Superior temporal gyrus (tissue), 1 donor: ENCODE results near the gene TUBA3C.
"Not testable (repeated sequence)": the region's sequence is repeated elsewhere in the genome, so short reads cannot be mapped to it uniquely, and the experiment has no call there.

ENCODE experiments used
- DNase-seq: peaks from one replicate; pipeline ENCODE4 v3.0.0-alpha.2; 2016; ENCODE audit errors: extremely low spot score

The TUBA3C gene

DNA sequence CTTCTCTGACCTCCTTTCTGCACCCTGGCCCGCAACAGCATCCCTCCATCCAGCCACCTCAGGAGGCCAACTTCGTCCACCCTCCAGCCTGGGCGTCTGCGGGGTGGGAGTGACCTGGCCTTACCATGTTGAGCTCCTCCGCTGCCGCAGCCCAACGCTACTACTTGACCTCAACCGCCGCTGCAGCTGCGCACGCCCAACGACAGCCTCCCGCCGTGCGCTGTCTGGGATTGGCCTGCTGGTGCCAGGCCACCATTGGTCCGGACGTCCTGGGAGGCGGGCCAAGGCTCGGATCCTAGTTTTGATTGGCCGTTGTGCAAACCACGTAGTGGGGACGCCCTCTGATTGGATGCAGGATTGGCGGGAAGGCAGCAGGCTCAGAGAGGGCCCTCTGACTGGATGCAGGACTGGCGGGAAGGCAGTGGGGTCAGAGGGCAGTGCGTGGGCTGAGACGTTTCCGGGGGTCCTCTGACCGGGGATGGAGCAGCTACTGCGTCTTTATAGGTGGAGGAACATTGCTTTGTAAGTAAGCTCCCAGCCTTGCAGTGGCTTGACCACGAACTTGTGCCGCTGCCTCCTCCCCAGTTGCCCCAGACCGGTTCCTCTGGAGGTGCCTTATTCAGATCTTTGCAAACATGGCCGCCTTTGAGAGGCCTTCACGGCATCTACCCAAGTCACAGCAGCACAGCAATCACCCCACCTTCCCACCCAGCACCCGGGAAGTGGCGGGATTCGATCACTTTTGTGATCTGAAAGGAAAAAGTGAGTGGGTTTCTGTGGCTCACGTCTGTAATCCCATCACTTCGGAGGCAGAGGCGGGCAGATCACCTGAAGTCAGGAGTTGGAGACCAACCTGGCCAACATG lies at the start of gene TUBA3C:
Gene TUBA3C, minus strand, starts transcription at position 204 of the 865 bp plus-strand sequence. Its CDS starts 77 bp downstream, at position 127.
- DNase-seq: no peak

GRCh38 chr13:19207413-19207812 lies 25.8 kb upstream of the TUBA3C start:
- DNase-seq: not testable (repeated sequence)

GRCh38 chr13:19192622-19193021 lies 11.0 kb upstream of the TUBA3C start:
- not testable (repeated sequence) for DNase-seq

GRCh38 chr13:19189911-19190310 lies 8.3 kb upstream of the TUBA3C start:
- not testable (repeated sequence) for DNase-seq

- DNase-seq: not testable (repeated sequence)
Observed at GRCh38 chr13:19189368-19189767, 7.7 kb upstream of the TUBA3C start.

GRCh38 chr13:19185865-19186645 lies 4.4 kb upstream of the TUBA3C start:
- no peak for DNase-seq

DNA sequence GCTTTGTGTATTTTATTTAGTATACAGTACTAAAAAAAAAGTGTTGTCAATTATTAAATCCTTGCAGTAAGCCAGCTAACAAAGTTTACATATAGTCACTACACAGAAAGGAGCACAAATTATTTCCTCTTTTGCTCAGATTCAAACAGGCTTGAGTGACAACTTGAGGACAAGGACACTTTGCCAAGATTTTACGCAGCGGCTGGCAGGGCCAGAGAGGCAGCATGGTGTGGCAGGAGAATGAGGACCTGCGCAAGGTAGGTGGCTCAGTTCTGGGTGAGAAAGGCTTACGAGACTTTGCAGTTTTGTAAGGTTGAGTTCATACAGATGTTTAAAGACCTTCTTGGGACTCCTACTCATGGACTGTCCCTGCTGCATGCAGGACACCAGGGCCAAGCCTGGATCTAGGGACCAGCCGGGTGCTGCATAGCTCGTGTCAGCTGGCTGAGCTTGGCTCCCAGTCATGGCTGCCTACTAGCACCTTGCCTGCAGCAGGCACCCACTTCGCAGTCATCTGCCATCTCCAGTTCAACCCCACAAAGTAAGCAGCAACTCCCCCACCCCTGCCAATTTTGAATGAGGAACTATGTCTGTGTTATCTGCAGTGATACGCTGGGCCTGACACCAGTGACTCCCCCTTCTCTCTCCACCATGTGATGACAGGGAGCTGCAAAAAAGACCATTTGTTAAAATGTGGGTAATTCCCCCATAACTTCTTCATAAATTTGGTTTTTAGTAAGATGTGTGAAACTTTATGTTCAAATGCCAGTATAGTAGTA lies 3.7 kb upstream of the TUBA3C start:
- no peak for DNase-seq

DNA sequence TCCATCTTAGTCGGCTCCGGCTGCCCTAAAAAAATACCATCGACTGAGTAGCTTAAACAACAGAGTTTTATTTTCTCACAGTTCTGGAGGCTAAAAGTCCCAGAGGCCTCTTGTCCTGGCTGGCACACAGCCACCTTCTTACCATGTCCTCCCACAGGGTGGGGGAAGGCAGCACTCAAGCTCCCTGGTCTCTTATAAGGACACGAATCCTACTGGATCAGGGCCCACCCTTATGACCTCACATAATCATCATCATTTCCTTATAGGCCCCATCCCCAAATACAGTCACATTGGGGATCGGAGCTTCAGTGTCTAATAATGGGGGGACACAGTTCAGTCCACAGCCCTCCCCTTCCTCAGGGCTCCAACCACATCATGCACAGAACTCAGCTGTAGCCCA lies 2.6 kb upstream of the TUBA3C start:
- no peak for DNase-seq

DNA sequence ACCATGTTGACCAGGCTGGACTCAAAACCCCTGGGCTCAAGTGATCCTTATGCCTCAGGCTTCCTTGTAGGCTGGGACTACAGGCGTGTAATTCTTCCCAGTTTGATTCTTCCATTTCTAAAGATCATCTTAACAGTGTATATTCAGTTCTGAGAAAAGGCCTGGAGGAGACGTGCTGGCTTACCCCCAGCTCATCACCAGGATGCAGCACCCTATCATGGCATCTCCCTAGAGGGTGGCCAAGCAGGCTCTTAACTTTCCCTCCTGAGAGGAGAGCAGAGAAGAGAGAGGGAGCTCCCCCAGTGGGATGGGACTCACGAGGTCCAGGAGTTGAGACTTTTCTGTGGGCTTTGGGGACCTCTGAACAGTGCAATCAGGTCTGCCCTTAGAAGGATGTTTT lies 2.1 kb upstream of the TUBA3C start:
- DNase-seq: no peak

DNA sequence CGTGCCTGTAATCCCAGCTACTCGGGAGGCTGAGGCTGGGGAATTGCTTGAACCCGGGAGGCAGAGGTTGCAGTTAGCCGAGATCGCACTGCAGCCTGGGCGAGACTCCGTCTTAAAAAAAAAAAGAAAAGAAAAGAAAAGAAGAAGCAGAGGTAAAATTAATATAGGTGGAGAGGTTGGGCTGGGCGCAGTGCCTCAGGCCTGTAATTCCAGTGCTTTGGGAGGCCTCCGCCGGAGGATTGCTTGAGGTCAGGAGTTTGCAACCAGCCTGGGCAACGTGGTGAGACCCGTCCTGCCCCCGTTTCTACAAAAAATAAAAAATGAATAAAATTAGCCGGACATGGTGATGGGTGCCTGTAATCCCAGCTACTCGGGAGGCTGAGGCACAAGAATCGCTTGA lies 912 bp upstream of the TUBA3C start:
- no peak for DNase-seq

- DNase-seq: no peak
Observed at GRCh38 chr13:19181021-19181620, 503 bp downstream of the TUBA3C start.

- DNase-seq: no peak
Observed at GRCh38 chr13:19179916-19180315, 1.7 kb downstream of the TUBA3C start.

DNA sequence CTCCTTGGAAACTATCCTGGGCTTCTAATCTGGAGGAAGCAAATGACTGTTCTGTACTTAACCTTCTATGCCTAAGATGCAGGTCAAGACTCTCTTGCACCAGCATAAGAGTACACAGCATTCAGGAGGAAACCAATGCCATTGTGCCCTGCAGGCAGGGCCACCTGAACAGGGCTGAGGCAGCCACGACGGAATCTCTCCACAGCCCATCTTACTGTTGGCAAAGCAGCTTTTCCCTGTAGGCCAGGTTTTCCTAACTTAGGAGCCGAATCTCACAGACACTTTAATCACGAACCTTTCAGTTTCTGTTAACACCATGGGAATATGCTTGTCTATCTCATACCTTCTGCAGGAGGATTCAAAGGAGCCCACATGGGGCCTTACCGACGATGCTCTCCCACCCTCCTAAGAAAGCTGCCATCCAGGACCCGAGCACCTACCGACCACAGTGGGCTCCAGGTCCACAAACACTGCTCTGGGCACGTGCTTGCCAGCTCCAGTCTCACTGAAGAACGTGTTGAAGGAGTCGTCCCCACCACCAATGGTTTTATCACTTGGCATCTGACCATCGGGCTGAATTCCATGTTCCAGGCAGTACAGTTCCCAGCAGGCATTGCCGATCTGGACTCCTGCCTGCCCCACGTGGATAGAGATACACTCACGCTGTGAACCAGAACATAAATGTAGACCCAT lies 2.6 kb downstream of the TUBA3C start:
- DNase-seq: no peak

- not testable (repeated sequence) for DNase-seq
Observed at GRCh38 chr13:19176981-19177776, 4.4 kb downstream of the TUBA3C start.

DNA sequence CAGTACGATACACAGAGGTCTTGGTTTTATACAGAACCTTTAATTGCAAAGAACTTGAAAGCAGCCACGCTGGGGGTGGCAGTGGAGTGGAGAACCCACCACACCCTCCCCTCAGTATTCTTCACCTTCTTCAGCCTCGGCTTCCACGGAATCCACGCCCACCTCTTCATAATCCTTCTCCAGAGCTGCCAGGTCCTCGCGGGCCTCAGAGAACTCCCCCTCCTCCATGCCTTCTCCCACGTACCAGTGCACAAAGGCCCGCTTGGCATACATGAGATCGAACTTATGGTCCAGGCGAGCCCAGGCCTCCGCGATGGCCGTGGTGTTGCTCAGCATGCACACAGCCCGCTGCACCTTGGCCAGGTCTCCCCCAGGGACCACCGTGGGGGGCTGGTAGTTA lies 7.9 kb downstream of the TUBA3C start:
- DNase-seq: no peak

DNA sequence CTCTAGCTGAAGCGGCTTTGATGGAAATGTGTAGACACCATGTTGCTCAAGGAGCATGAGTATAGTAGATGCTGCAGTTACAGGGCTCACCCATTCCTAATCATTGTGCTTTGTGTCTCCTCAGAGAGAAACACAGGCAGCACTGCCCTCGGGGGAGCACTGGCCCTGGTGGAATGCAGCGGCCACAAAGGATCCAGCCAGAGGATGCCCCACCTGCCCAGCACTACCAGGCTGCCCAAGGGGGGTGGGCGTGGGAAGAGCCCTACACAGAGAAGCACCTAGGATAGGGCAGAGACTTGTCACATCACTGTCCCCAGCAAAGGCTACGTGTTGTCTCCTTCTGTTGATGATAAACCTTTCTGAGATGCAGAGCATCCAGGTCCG lies 9.0 kb downstream of the TUBA3C start:
- DNase-seq: no peak

GRCh38 chr13:19172007-19172646 lies 9.5 kb downstream of the TUBA3C start:
- DNase-seq: no peak

- DNase-seq: no peak
Observed at GRCh38 chr13:19171563-19171962, 10.1 kb downstream of the TUBA3C start.

DNA sequence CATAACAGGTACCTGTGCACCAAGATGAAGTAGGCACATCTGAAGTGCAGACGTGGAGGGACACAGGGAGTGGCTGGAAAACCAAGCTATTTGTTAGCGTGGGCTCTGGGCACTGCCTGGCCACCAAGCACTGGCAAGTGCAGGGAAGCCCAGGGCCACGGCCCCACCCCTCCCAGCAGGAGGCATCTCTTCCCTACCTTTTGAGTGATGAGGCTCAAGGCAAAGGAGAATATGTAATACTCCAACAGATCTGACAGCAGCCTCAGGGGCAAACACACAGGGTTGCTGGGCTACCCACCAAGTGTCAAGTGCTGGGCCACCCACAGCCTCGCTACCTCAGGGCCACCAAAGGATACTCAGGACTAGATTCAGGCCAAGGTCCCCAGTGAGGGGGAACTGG lies 11.6 kb downstream of the TUBA3C start:
- no peak for DNase-seq

- no peak for DNase-seq
Observed at GRCh38 chr13:19169496-19169895, 12.1 kb downstream of the TUBA3C start.
